Kidney (tissue), 14 donors: Measurements from ENCODE around the gene IGFBP2. TPM values are rescaled to one million over a fixed set of nuclear protein-coding genes. Genes with fewer than 3 reads are reported as not detected.

Experiments
- DNase-seq, 5 donors: peaks; one replicate each; pipeline ENCODE4 v3.0.0-alpha.2; 2013 to 2020
- FAIRE-seq: peaks from 2 replicates; lab custom pipeline; 2012; peaks lifted over from hg19 to GRCh38; lab: Jason Lieb, UNC
- H3K27ac ChIP-seq, 2 donors: one replicate each; pipeline ENCODE4 v1.7.0; 2013; ENCODE audit warnings: low read depth in 2 of 2, low read length in 2 of 2, inconsistent platforms in 1 of 2
- H3K27me3 ChIP-seq: one replicate; pipeline ENCODE4 v1.7.1; 2013; ENCODE audit warnings: low read length, inconsistent platforms; ENCODE audit not compliant: control insufficient read depth, insufficient read depth
- H3K36me3 ChIP-seq, 3 donors: one replicate each; pipeline versions ENCODE4 v1.7.0 to v1.7.1; 2013; ENCODE audit warnings: low read length in 3 of 3, control low read depth in 1 of 3, inconsistent platforms in 1 of 3; ENCODE audit not compliant: insufficient read depth in 3 of 3, control insufficient read depth in 2 of 3
- H3K4me1 ChIP-seq, 3 donors: one replicate each; pipeline versions ENCODE4 v1.7.0 to v1.7.1; 2013; ENCODE audit warnings: low read length in 3 of 3, inconsistent platforms in 1 of 3, low read depth in 1 of 3; ENCODE audit not compliant: control insufficient read depth in 2 of 3, insufficient read depth in 2 of 3
- H3K4me3 ChIP-seq, 3 donors: one replicate each; pipeline versions ENCODE4 v1.7.0 to v1.8.1; 2013; ENCODE audit warnings: low read length in 3 of 3, control low read depth in 1 of 3, inconsistent platforms in 1 of 3
- H3K9ac ChIP-seq, 3 donors: one replicate each; pipeline versions ENCODE4 v1.7.0 to v1.7.1; 2013; ENCODE audit warnings: low read length in 3 of 3, control low read depth in 1 of 3, inconsistent platforms in 1 of 3
- H3K9me3 ChIP-seq, 3 donors: one replicate each; pipeline versions ENCODE4 v1.7.0 to v1.7.1; 2013; ENCODE audit warnings: low read length in 3 of 3, control low read depth in 1 of 3, inconsistent platforms in 1 of 3; ENCODE audit not compliant: control insufficient read depth in 2 of 3, insufficient read depth in 1 of 3
- intact Hi-C: fragments of 100-400 bp; cut with DNase I; formaldehyde crosslinking; loops from one replicate; pipeline ENCODE4 v1.11.1; 2022
- polyA plus RNA-seq: library from polyadenylated mRNA; stranded (reverse); fragments of 350-450 nt; fragmentation: Illumina TruSeq; extraction: RNeasy Lipid Tissue Mini Kit (QIAGEN cat#74804); gene quantifications from one replicate; pipeline ENCODE4 v1.2.3, GENCODE V29; 2014; ENCODE audit warnings: low read depth, low replicate concordance; ENCODE audit not compliant: insufficient read depth
- total RNA-seq: library from RNA; stranded (reverse); fragmentation: NEBNext Ultra II Directional; extraction: Animal tissue kit (Norgen Biotek cat#: 25700); gene quantifications from one replicate; pipeline ENCODE4 v1.2.1, GENCODE V29; 2021
- TF ChIP-seq, protein P1 (sequence below): IDR thresholded peaks from 3 replicates; pipeline ENCODE4 v1.5.1; 2012; ENCODE audit warnings: mild to moderate bottlenecking, moderate library complexity, borderline replicate concordance; ENCODE audit not compliant: insufficient read depth; ENCODE audit errors: extremely low read depth
- donor health status: control.
- donor health status: control.
- donor health status: control.
- donor health status: control.
- donor health status: control.
- donor health status: DM: yes; HTN: yes; CAD: no.
- donor health status: Normal renal cell carcinoma (clear cell type).

IGFBP2 gene
- total and polyA plus RNA-seq, 2 donors from 2014 or later = 53.7 to 369 TPM

DNA sequence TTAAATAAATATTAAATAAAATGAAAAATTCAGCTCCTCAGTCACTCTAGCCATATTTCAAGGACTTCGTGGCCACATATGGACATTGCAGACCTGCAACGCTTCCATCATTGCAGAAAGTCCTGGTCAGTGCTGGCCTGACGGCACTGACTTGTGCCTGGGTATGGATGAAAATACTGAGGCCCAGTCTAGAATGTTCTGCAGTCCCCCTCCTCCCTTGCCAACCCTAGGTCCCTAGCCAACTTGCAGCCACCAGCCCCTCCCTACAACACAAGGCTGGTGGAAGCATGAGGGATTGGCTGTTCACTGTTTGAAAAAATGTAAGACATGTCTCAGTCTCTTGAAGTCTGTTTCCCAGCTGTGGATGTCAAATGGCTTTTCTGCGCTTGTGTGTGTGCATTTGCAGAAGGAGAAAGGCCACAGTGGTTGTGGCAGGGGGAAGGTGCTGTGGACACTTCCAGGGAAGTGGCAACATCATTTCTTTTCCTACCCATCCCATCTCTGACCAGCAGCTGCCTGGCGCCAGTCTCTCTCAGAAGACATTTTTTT is 52.2 kb downstream of the IGFBP2 start:
- Histone ChIP-seq H3K27me3 (no peaks in the 10 kb centered on the region), H3K9me3 (no peaks in the 10 kb centered on the region), H3K27ac (no peak overlapping the region), H3K4me1 (peaks cover 0 to 14% (median 5%) of the 10 kb centered on the region in 3 donors), H3K9ac (no peak overlapping the region), H3K4me3 (no peak overlapping the region), H3K36me3 (peaks cover 0 to 15% (median 0%) of the 10 kb centered on the region in 3 donors)
- FAIRE-seq = no peak
- intact Hi-C loops = no loop called here
- no peak for DNase-seq
- TF ChIP-seq, protein P1, sequence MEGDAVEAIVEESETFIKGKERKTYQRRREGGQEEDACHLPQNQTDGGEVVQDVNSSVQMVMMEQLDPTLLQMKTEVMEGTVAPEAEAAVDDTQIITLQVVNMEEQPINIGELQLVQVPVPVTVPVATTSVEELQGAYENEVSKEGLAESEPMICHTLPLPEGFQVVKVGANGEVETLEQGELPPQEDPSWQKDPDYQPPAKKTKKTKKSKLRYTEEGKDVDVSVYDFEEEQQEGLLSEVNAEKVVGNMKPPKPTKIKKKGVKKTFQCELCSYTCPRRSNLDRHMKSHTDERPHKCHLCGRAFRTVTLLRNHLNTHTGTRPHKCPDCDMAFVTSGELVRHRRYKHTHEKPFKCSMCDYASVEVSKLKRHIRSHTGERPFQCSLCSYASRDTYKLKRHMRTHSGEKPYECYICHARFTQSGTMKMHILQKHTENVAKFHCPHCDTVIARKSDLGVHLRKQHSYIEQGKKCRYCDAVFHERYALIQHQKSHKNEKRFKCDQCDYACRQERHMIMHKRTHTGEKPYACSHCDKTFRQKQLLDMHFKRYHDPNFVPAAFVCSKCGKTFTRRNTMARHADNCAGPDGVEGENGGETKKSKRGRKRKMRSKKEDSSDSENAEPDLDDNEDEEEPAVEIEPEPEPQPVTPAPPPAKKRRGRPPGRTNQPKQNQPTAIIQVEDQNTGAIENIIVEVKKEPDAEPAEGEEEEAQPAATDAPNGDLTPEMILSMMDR = no peak

DNA sequence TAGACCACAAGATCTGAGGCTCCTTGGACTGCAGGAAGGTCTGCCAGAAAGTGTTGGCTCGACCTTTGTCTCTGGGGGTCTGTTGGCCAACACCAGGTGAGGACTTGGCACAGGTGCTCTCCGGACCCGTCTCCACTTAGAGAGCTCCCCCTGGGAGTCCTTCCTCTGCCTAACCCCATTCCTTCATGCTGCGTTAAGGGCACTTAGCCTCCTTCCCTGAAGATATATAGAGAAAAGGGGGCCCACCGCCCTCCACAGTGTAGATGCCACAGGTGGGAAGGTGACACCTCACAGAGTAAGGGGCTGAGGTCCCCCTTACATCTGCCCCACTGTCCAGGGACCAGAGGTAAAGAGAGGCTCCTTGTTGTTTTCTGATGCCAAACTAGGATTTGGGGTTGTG is 53.9 kb downstream of the IGFBP2 start:
- Histone ChIP-seq H3K27me3 (no peaks in the 10 kb centered on the region), H3K4me1 (peaks cover 0 to 18% (median 5%) of the 10 kb centered on the region in 3 donors), H3K27ac (no peak overlapping the region), H3K36me3 (peaks cover 0 to 15% (median 0%) of the 10 kb centered on the region in 3 donors), H3K4me3 (no peak overlapping the region), H3K9ac (no peak overlapping the region), H3K9me3 (no peaks in the 10 kb centered on the region)
- FAIRE-seq (no peak), DNase-seq (peak in 1 of 5 donors; percentile 35)
- intact Hi-C loops = no loop called here
- TF ChIP-seq, protein P1 = no peak

DNA sequence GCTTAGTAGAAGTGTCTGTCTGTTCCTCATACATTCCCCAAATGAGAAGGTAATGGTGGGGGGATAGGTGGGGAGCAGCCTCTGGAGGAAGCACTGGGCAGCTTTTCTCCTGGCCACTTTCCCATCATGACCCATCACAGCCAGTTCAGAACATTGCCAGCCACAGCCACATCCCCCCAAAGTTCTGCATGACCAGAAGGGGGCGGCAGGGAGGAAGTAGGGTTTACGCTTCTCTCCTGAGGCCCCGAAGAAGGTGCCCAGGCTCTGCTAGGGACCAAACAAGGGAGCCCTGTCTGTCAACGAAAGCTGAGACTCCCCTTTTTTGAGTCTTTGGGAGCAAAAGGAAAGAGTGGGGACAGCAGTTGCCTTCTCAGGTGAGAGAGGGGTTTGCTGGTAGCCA is 54.4 kb downstream of the IGFBP2 start:
- Histone ChIP-seq H3K27ac (no peak overlapping the region), H3K9ac (no peak overlapping the region)
- no peak for FAIRE-seq

More for the DNA sequence above, 54.4 kb downstream of the IGFBP2 start:
- DNase-seq = peak in 1 of 5 donors; percentile 37
- TF ChIP-seq, protein P1 = peak; percentile 16
- Histone ChIP-seq H3K9me3 (no peaks in the 10 kb centered on the region), H3K36me3 (peaks cover 0 to 15% (median 0%) of the 10 kb centered on the region in 3 donors), H3K4me3 (no peak overlapping the region), H3K4me1 (peaks cover 0 to 16% (median 0%) of the 10 kb centered on the region in 3 donors), H3K27me3 (no peaks in the 10 kb centered on the region)
- intact Hi-C loops = no loop called here
